ENCODE measurements around the gene SEPSECS. TPM values are rescaled to one million over a fixed set of nuclear protein-coding genes. Genes with fewer than 3 reads are reported as not detected.

SEPSECS gene
- 12.0 TPM for total RNA-seq (ENCODE audit: unreplicated experiment)
- long read RNA-seq, full-length matches to known transcripts: 1 of 1 reads
- long read RNA-seq, partial matches to known transcripts: 0 of 1 reads
- long read RNA-seq, other reads (novel, unspliced or antisense): 0 of 1 reads

DNA sequence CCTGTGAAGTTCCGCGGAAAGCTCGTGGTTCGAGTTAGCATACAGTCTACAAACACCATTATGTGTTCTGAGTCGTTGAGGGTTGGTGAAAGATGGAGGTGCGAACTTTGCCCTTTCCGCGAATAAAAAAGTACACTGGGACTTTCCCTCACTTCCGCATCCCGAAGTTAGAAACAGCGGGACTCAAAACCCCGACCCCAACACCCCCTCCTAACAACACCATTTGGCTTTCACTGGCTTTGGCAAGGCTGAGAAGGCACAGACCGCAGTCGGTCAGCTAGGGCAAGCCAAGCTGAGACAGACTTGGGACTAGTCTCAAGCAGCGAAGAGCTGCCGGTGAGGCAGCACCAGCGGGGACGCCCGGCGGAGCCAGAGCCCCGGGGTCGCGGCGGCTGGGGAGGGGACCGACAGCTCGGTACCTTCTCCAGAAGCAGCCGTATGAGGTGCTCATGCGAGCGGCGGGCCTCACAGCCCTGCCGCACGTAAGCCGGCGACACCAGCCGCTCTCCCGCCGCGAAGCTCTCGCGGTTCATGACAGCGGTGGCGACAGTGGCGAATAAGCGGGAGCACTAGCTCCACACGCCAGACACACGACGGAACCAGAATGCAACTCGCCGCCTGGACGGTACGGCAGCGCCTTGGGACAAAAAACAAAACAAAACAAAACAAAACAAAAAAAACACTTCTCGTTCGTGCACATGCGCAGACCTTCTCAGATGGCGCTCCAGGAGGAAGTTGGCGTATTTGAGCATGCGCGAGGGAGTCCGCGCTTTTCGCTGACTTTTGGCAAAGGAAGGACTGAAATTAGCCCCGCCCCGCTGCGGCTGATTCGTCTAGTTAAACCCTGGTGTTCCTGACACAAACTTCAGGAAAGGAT, at the start of gene SEPSECS:
Gene SEPSECS, minus strand, starts transcription at position 613 of the 877 bp plus-strand sequence. Its CDS starts 80 bp downstream, at position 533.
- Mint-ChIP-seq H3K36me3 (ENCODE audit: low read depth, unreplicated experiment) (no peaks in the 10 kb centered on the region), H3K9me3 (ENCODE audit: unreplicated experiment) (no peaks in the 10 kb centered on the region), H3K27ac (ENCODE audit: unreplicated experiment) (peak within 1 kb of the TSS; percentile 84), H3K4me3 (ENCODE audit: unreplicated experiment) (peak within 1 kb of the TSS; percentile 94), H3K4me1 (ENCODE audit: unreplicated experiment) (peaks cover 18% of the 10 kb centered on the region), H3K27me3 (ENCODE audit: unreplicated experiment) (peaks cover 6% of the 10 kb centered on the region)
- TF ChIP-seq, protein P1, sequence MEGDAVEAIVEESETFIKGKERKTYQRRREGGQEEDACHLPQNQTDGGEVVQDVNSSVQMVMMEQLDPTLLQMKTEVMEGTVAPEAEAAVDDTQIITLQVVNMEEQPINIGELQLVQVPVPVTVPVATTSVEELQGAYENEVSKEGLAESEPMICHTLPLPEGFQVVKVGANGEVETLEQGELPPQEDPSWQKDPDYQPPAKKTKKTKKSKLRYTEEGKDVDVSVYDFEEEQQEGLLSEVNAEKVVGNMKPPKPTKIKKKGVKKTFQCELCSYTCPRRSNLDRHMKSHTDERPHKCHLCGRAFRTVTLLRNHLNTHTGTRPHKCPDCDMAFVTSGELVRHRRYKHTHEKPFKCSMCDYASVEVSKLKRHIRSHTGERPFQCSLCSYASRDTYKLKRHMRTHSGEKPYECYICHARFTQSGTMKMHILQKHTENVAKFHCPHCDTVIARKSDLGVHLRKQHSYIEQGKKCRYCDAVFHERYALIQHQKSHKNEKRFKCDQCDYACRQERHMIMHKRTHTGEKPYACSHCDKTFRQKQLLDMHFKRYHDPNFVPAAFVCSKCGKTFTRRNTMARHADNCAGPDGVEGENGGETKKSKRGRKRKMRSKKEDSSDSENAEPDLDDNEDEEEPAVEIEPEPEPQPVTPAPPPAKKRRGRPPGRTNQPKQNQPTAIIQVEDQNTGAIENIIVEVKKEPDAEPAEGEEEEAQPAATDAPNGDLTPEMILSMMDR (IDR thresholded peaks at IDR 0.05; ENCODE audit: unreplicated experiment): no peak
- DNase-seq (ENCODE audit: low spot score): peak; percentile 91

GRCh38 chr4:25209702-25210101, 49.5 kb upstream of the SEPSECS start:
- Mint-ChIP-seq H3K9me3 (ENCODE audit: unreplicated experiment) (no peaks in the 10 kb centered on the region), H3K4me1 (ENCODE audit: unreplicated experiment) (peaks cover 10% of the 10 kb centered on the region), H3K4me3 (ENCODE audit: unreplicated experiment) (no peak overlapping the region), H3K27me3 (ENCODE audit: unreplicated experiment) (peaks cover 5% of the 10 kb centered on the region), H3K27ac (ENCODE audit: unreplicated experiment) (no peak overlapping the region), H3K36me3 (ENCODE audit: low read depth, unreplicated experiment) (no peaks in the 10 kb centered on the region)
- TF ChIP-seq, protein P1 (IDR thresholded peaks at IDR 0.05; ENCODE audit: unreplicated experiment): no peak
- no peak for DNase-seq (ENCODE audit: low spot score)

GRCh38 chr4:25207997-25208396, 47.7 kb upstream of the SEPSECS start:
- Mint-ChIP-seq H3K4me3 (ENCODE audit: unreplicated experiment) (no peak overlapping the region), H3K27ac (ENCODE audit: unreplicated experiment) (no peak overlapping the region), H3K36me3 (ENCODE audit: low read depth, unreplicated experiment) (no peaks in the 10 kb centered on the region), H3K4me1 (ENCODE audit: unreplicated experiment) (peaks cover 10% of the 10 kb centered on the region), H3K9me3 (ENCODE audit: unreplicated experiment) (no peaks in the 10 kb centered on the region), H3K27me3 (ENCODE audit: unreplicated experiment) (peaks cover 2% of the 10 kb centered on the region)
- TF ChIP-seq, protein P1 (IDR thresholded peaks at IDR 0.05; ENCODE audit: unreplicated experiment): no peak
- DNase-seq (ENCODE audit: low spot score): no peak

GRCh38 chr4:25198713-25199112, 38.5 kb upstream of the SEPSECS start:
- TF ChIP-seq, protein P1 (IDR thresholded peaks at IDR 0.05; ENCODE audit: unreplicated experiment): no peak
- Mint-ChIP-seq H3K4me3 (ENCODE audit: unreplicated experiment) (no peak overlapping the region), H3K36me3 (ENCODE audit: low read depth, unreplicated experiment) (no peaks in the 10 kb centered on the region)

GRCh38 chr4:25190407-25190806, 30.2 kb upstream of the SEPSECS start:
- Mint-ChIP-seq H3K4me1 (ENCODE audit: unreplicated experiment) (no peaks in the 10 kb centered on the region), H3K36me3 (ENCODE audit: low read depth, unreplicated experiment) (no peaks in the 10 kb centered on the region), H3K9me3 (ENCODE audit: unreplicated experiment) (no peaks in the 10 kb centered on the region), H3K4me3 (ENCODE audit: unreplicated experiment) (no peak overlapping the region), H3K27ac (ENCODE audit: unreplicated experiment) (no peak overlapping the region), H3K27me3 (ENCODE audit: unreplicated experiment) (peaks cover 4% of the 10 kb centered on the region)
- TF ChIP-seq, protein P1 (IDR thresholded peaks at IDR 0.05; ENCODE audit: unreplicated experiment): no peak
- no peak for DNase-seq (ENCODE audit: low spot score)

More at GRCh38 chr4:25198713-25199112, 38.5 kb upstream of the SEPSECS start:
- Mint-ChIP-seq H3K9me3 (ENCODE audit: unreplicated experiment) (no peaks in the 10 kb centered on the region), H3K27ac (ENCODE audit: unreplicated experiment) (no peak overlapping the region), H3K4me1 (ENCODE audit: unreplicated experiment) (no peaks in the 10 kb centered on the region), H3K27me3 (ENCODE audit: unreplicated experiment) (no peaks in the 10 kb centered on the region)
- DNase-seq (ENCODE audit: low spot score): no peak
